DND-41 (cell line): Measurements from ENCODE around the gene CD34.

Experiments
- ATAC-seq: fragments of 200-7000 bp; cut with Tn5 transposase; 3 replicates; pipeline ENCODE4 v1.9.1; 2021; ENCODE audit warnings: low read depth; ENCODE audit not compliant: insufficient read depth
- DNase-seq: peaks from one replicate; pipeline ENCODE4 v3.0.0-alpha.2; 2020
- H2AFZ ChIP-seq: 2 replicates; pipeline ENCODE4 v1.6.0; 2012; ENCODE audit warnings: low read depth, low read length
- H3K27ac ChIP-seq: 2 replicates; pipeline ENCODE4 v1.5.1; 2012; ENCODE audit warnings: low read length, inconsistent platforms
- H3K27me3 ChIP-seq: fragments of 200-600 bp; sonication (generic); 2 replicates; pipeline ENCODE4 v1.6.0; 2012; ENCODE audit warnings: low read length, mild to moderate bottlenecking, inconsistent platforms; ENCODE audit not compliant: insufficient read depth, poor library complexity
- H3K36me3 ChIP-seq: 2 replicates; pipeline ENCODE4 v1.5.1; 2012; ENCODE audit warnings: low read length, inconsistent platforms; ENCODE audit not compliant: insufficient read depth
- H3K4me1 ChIP-seq: 2 replicates; pipeline ENCODE4 v1.5.1; 2012; ENCODE audit warnings: mild to moderate bottlenecking, low read length; ENCODE audit not compliant: insufficient read depth
- H3K4me2 ChIP-seq: 2 replicates; pipeline ENCODE4 v1.6.0; 2012; ENCODE audit warnings: mild to moderate bottlenecking, moderate library complexity, low read length, inconsistent platforms; ENCODE audit not compliant: insufficient read depth
- H3K4me3 ChIP-seq, 2 experiments: fragments of 200-600 bp in 1 of 2; shearing (Covaris generic) in 1 of 2; 2 replicates each; pipeline ENCODE4 v1.5.1; 2012 to 2016; ENCODE audit warnings: inconsistent platforms in 2 of 2, low read length in 2 of 2, mild to moderate bottlenecking in 2 of 2, low read depth in 1 of 2, moderate library complexity in 1 of 2
- H3K79me2 ChIP-seq: 2 replicates; pipeline ENCODE4 v1.6.0; 2012; ENCODE audit warnings: low read length, inconsistent platforms; ENCODE audit not compliant: insufficient read depth
- H3K9ac ChIP-seq: 2 replicates; pipeline ENCODE4 v1.6.0; 2012; ENCODE audit warnings: low read depth, mild to moderate bottlenecking, inconsistent platforms, low read length, moderate library complexity
- H3K9me3 ChIP-seq: 2 replicates; pipeline ENCODE4 v1.5.1; 2012; ENCODE audit warnings: low read length, moderate library complexity, mild to moderate bottlenecking, inconsistent platforms; ENCODE audit not compliant: insufficient read depth, severe bottlenecking
- H4K20me1 ChIP-seq: 2 replicates; pipeline ENCODE4 v1.6.0; 2012; ENCODE audit warnings: low read length; ENCODE audit not compliant: insufficient read depth
- CTCF ChIP-seq: IDR thresholded peaks from 2 replicates; pipeline ENCODE4 v1.5.1; 2012; ENCODE audit warnings: borderline replicate concordance, low read length, moderate library complexity, mild to moderate bottlenecking; ENCODE audit not compliant: poor library complexity, severe bottlenecking; ENCODE audit errors: extremely low read depth
- EZH2 ChIP-seq: IDR thresholded peaks from 3 replicates; pipeline ENCODE4 v1.6.1; 2012; ENCODE audit warnings: borderline replicate concordance, low read depth, mild to moderate bottlenecking, moderate library complexity, low read length, inconsistent platforms; ENCODE audit not compliant: severe bottlenecking

Gene CD34

GRCh38 chr1:207863893-207864535, 46.9 kb downstream of the CD34 start:
- H3K9ac ChIP-seq = peak overlapping the region; percentile 92
- H3K4me2 ChIP-seq = peak overlapping the region; percentile 72
- H4K20me1 ChIP-seq = peaks cover 14% of the 10 kb centered on the region
- no peaks in the 10 kb centered on the region for H3K27me3 ChIP-seq
- peaks cover 88% of the 10 kb centered on the region for H3K4me1 ChIP-seq
- peak overlapping the region; percentile 96 for H3K27ac ChIP-seq
- no peak overlapping the region for H2AFZ ChIP-seq
- peak overlapping the region in 1 of 2 experiments; percentile 85; a peak in 2 of 4 replicates for H3K4me3 ChIP-seq
- peaks cover 68% of the 10 kb centered on the region for H3K36me3 ChIP-seq
- peak; percentile 85 for DNase-seq
- ATAC-seq = peak; percentile 76
- TF ChIP-seq EZH2 (no peak), CTCF (peak; percentile 65)
- H3K79me2 ChIP-seq = peaks cover 89% of the 10 kb centered on the region
- no peaks in the 10 kb centered on the region for H3K9me3 ChIP-seq

- H4K20me1 ChIP-seq = peaks cover 18% of the 10 kb centered on the region
- 0 out of 4 replicates have a peak overlapping the region, but pooled peaks of 1 of the 2 experiments have one; percentile 40 for H3K4me3 ChIP-seq
- no peaks in the 10 kb centered on the region for H3K9me3 ChIP-seq
- peaks cover 90% of the 10 kb centered on the region for H3K79me2 ChIP-seq
- H3K4me1 ChIP-seq = peaks cover 92% of the 10 kb centered on the region
- ATAC-seq (no peak), DNase-seq (no peak)
- peak overlapping the region; percentile 96 for H3K27ac ChIP-seq
- H3K9ac ChIP-seq = peak overlapping the region; percentile 92
- peaks cover 75% of the 10 kb centered on the region for H3K36me3 ChIP-seq
- no peak overlapping the region for H2AFZ ChIP-seq
- peak overlapping the region; percentile 72 for H3K4me2 ChIP-seq
- TF ChIP-seq CTCF (no peak), EZH2 (no peak)
- H3K27me3 ChIP-seq = no peaks in the 10 kb centered on the region
Measured at GRCh38 chr1:207862241-207862787, 48.6 kb downstream of the CD34 start.

- Histone ChIP-seq H3K4me3 (peak overlapping the region in 1 of 2 experiments; percentile 28; a peak in 2 of 4 replicates), H3K36me3 (peaks cover 75% of the 10 kb centered on the region), H4K20me1 (peaks cover 18% of the 10 kb centered on the region), H3K4me2 (peak overlapping the region; percentile 41), H3K27ac (peak overlapping the region; percentile 96), H3K27me3 (no peaks in the 10 kb centered on the region), H2AFZ (no peak overlapping the region), H3K9me3 (no peaks in the 10 kb centered on the region), H3K9ac (peak overlapping the region; percentile 92), H3K79me2 (peaks cover 90% of the 10 kb centered on the region), H3K4me1 (peaks cover 91% of the 10 kb centered on the region)
- peak; percentile 82 for ATAC-seq
- DNase-seq = peak; percentile 87
- TF ChIP-seq EZH2 (no peak), CTCF (no peak)
Measured at GRCh38 chr1:207861442-207862177, 49.3 kb downstream of the CD34 start.
